Pancreas (tissue), 10 donors: Measurements from ENCODE around the gene ARL8A. TPM values are rescaled to one million over a fixed set of nuclear protein-coding genes. Genes with fewer than 3 reads are reported as not detected.
A peak's percentile ranks its signal among the peaks of the same experiment; 100 is the strongest.
"Not testable (repeated sequence)": the region's sequence is repeated elsewhere in the genome, so short reads cannot be mapped to it uniquely, and the experiment has no call there.

Experiments used
- ATAC-seq, 4 donors: fragments of 200-7000 bp; cut with Tn5 transposase; one replicate each; pipeline versions ENCODE4 v1.8.0 to v1.9.1; 2020; ENCODE audit warnings: mild to moderate bottlenecking in 4 of 4, moderate library complexity in 4 of 4
- DNase-seq, 6 donors: peaks; one replicate each; pipeline ENCODE4 v3.0.0-alpha.2; 2020
- FAIRE-seq: peaks from 2 replicates; lab custom pipeline; 2012; peaks lifted over from hg19 to GRCh38; lab: Jason Lieb, UNC
- H3K27ac ChIP-seq, 4 donors: fragments of 200-600 bp; sonication (generic); 1 replicate in 3 of 4; 2 replicates in 1 of 4; pipeline versions ENCODE4 v1.5.0 to v1.8.0; 2020
- H3K27me3 ChIP-seq, 4 donors: fragments of 200-600 bp; one replicate each; pipeline ENCODE4 v1.8.0; 2021
- H3K36me3 ChIP-seq, 3 donors: fragments of 200-600 bp; sonication (generic) in 1 of 3; one replicate each; pipeline versions ENCODE4 v1.5.0 to v1.8.0; 2020 to 2021
- H3K4me1 ChIP-seq, 3 donors: fragments of 200-600 bp; one replicate each; pipeline ENCODE4 v1.8.0; 2021
- H3K4me3 ChIP-seq, 4 donors: fragments of 200-600 bp; sonication (generic) in 2 of 4; one replicate each; pipeline versions ENCODE4 v1.5.0 to v1.8.0; 2020 to 2021
- H3K9me3 ChIP-seq, 4 donors: fragments of 200-600 bp; one replicate each; pipeline ENCODE4 v1.8.0; 2021
- WGBS, 2 donors: extraction: QIAGEN DNeasy Blood & Tissue Kit; methylation state at CpG; one replicate each; pipeline ENCODE4 v1.1.7; 2013; 5-methylcytosine and 5-hydroxymethylcytosine counted together
- intact Hi-C, 3 donors: fragments of 100-400 bp; cut with DNase I; formaldehyde crosslinking; loops; one replicate each; pipeline versions ENCODE4 v1.11.1 to v1.14.2; 2022
- polyA plus RNA-seq, 2 donors: library from polyadenylated mRNA; stranded (reverse); fragments of 200-250 nt; gene quantifications; one replicate each; pipeline ENCODE4 v1.2.3, GENCODE V29; 2013
- total RNA-seq, 6 donors: library from RNA; stranded (reverse); fragmentation: NEBNext Ultra II Directional in 4 of 6; extraction: Animal tissue kit (Norgen Biotek cat#: 25700) in 4 of 6; gene quantifications; one replicate each; pipeline versions ENCODE4 v1.2.1 to v1.2.4, GENCODE V29; 2021 to 2023
- TF ChIP-seq, protein P1 (sequence below), 4 donors: fragments of 200-600 bp; sonication (generic) in 3 of 4; IDR thresholded peaks; one replicate each; pipeline versions ENCODE4 v1.5.0 to v1.8.0; 2021; ENCODE audit warnings: antibody characterized with exemption in 4 of 4
- donor health status: healthy with polysubstance abuse.
- donor health status: DM: no; HTN: no; CAD: no; lungs with moderate emphysema.
- donor health status: DM: no; HTN: no; CAD: no.
- donor health status: control.
- donor health status: control.
- donor health status: Bipolar disorder and iron deficiency.
- donor health status: DM: yes; HTN: yes; CAD: no.
- donor health status: DM: no; HTN: no; CAD: no.
- donor health status: DM: no; HTN: no; CAD: no.
- donor health status: DM: yes; HTN: yes; CAD: no.

The ARL8A gene
- total and polyA plus RNA-seq, 8 donors = 14.8 to 30.4 (median 22.1) TPM

DNA sequence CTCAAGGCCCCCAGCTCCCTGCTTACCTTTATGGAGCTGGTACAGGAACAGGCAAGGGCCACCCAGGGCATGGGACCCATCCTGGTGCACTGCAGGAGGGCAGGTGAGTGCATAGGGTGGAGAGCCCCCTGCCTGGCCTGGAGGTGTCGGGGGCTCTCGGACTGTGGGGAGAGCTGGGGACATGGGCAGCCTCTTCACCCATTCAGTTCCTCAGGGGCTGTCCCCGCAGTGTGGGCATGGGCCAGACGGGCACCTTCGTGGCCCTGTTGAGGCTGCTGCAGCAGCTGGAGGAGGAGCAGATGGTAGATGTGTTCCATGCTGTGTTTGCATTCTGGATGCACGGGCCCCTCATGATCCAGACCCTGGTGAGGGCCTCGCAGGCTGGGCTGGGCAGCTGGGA is 41.8 kb upstream of the ARL8A start:
- ATAC-seq = no peak
- H3K27ac ChIP-seq = no peak overlapping the region
- H3K9me3 ChIP-seq = no peaks in the 10 kb centered on the region
- no peaks in the 10 kb centered on the region for H3K27me3 ChIP-seq
- TF ChIP-seq, protein P1, sequence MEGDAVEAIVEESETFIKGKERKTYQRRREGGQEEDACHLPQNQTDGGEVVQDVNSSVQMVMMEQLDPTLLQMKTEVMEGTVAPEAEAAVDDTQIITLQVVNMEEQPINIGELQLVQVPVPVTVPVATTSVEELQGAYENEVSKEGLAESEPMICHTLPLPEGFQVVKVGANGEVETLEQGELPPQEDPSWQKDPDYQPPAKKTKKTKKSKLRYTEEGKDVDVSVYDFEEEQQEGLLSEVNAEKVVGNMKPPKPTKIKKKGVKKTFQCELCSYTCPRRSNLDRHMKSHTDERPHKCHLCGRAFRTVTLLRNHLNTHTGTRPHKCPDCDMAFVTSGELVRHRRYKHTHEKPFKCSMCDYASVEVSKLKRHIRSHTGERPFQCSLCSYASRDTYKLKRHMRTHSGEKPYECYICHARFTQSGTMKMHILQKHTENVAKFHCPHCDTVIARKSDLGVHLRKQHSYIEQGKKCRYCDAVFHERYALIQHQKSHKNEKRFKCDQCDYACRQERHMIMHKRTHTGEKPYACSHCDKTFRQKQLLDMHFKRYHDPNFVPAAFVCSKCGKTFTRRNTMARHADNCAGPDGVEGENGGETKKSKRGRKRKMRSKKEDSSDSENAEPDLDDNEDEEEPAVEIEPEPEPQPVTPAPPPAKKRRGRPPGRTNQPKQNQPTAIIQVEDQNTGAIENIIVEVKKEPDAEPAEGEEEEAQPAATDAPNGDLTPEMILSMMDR (IDR thresholded peaks at IDR 0.05) = no peak
- no peak overlapping the region for H3K4me3 ChIP-seq
- no peak for FAIRE-seq
- DNase-seq = peak in 1 of 6 donors; percentile 51
- 68 to 71% methylated on average over 7 of the region's 7 CpGs for WGBS, 2 donors
- H3K4me1 ChIP-seq = no peaks in the 10 kb centered on the region
- no peaks in the 10 kb centered on the region for H3K36me3 ChIP-seq
- intact Hi-C loops = loop anchor here in 2 of 3 donors (5.0 to 10.0 kb wide), 4 partner anchors 126 to 538 kb away; no protein-coding TSS in a partner anchor

DNA sequence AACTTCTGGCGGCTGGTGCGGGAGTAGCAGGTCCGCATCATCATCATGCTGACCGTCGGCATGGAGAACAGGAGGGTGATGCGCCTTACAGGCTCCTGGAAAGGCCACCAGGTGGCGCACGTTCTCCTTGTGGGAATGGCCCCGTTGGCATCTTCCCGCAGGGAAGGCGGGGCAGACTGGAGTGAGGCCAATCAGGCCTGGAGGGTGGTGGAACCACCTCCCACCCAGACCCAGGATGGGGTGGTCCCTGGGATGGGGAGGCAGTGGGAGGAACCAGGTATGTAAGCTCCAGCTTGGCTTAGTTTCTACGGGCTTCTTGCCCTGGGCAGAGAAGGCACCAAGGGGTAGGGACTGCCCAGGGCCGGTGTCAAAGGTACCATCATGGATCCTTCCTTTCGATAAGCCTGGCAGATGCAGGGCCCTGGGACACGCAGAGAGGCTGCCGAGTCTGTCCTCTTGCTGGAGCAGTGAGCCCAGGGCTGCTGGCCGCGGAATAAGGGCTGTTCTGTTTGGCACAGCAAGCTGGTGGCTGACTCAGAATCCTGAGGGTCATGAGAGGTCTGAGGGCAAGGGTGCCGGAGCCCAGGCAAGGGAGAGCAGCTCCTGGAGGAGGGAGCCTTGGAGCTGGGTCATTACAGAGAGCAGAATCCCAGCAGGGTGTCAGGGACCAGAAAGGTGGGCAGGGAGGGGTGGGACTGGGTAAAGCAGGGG is 40.4 kb upstream of the ARL8A start:
- H3K9me3 ChIP-seq = no peaks in the 10 kb centered on the region
- ATAC-seq (peak; percentile 76 to 88 (median 84)), FAIRE-seq (no peak), DNase-seq (peak; percentile 57 to 93 (median 82))
- no peak overlapping the region for H3K4me3 ChIP-seq
- 12 to 15% methylated on average over 17 to 19 of the region's 19 CpGs for WGBS, 2 donors
- no peaks in the 10 kb centered on the region for H3K36me3 ChIP-seq
- H3K4me1 ChIP-seq = no peaks in the 10 kb centered on the region
- TF ChIP-seq, protein P1 (IDR thresholded peaks at IDR 0.05) = peak; percentile 75 to 90 (median 85)
- intact Hi-C loops = loop anchor here in 2 of 3 donors (5.0 to 10.0 kb wide), 4 partner anchors 127 to 540 kb away; no protein-coding TSS in a partner anchor
- H3K27ac ChIP-seq = no peak overlapping the region
- H3K27me3 ChIP-seq = no peaks in the 10 kb centered on the region

DNA sequence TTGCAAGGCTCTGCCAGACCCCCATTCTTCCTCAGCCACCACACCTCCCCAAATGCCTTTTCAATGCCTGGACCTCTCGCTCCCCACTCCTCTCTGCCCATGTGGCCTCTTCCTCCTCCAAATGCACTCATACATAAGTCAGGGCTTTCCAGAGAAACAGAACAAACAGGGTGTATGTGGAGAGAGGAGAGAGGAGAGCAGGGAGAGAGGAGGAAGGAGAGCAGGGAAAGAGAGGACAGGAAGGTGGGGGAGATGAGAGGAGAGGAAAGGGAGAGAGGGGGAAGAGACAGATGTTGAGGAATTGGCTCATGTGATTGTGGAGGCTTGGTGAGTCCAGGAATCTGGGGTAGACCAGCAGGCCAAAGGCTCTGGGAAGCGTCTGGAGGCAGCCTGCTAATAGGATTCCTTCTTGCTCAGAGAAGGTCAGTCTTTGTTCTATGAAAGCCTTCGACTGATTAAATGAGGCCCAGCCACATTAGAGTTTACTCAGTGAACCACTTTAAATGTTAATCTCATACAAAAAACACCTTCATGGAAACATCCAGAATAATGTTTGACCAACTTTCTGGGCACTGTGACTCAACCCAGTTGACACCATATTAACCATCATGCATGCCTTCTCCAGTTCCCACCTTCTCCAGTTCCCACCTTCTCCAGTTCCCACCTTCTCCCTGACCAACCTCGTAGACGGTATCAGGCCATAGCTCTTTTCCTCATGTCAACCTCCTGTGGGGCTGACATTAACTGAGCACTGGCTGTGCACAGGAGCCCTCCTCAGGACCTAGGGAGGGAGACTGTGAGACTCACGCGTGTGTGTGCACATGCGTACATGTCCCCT is 37.7 kb upstream of the ARL8A start:
- Histone ChIP-seq H3K36me3 (no peaks in the 10 kb centered on the region), H3K4me1 (no peaks in the 10 kb centered on the region), H3K4me3 (no peak overlapping the region), H3K27ac (no peak overlapping the region), H3K27me3 (no peaks in the 10 kb centered on the region), H3K9me3 (no peaks in the 10 kb centered on the region)
- intact Hi-C loops = loop anchor here in 1 of 3 donors (10.0 kb wide), 1 partner anchor 543 kb away; no protein-coding TSS in a partner anchor
- WGBS, 2 donors = 78 to 90% methylated on average over 8 of the region's 8 CpGs
- DNase-seq (no peak), FAIRE-seq (no peak), ATAC-seq (no peak)
- TF ChIP-seq, protein P1 (IDR thresholded peaks at IDR 0.05) = no peak

DNA sequence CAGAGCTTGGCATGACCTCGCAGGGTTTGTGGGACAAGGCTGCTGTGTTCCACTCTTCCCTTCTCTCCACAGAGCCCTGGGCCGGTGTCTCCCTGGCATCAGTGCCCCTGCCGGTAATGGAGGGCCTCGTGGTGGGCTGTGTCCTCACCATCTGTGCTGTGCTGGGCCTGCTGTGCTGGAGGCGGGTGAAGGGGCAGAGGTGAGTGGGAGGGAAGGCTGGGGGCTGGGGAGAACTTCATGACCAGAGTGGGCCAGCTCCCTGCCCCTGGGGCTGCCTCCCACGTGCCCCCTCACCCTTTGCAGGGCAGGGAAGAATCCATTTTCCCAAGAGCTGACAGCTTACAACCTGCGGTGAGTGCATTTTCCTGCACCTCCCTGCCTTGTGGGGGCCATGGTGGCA is 37.0 kb upstream of the ARL8A start:
- no peak for FAIRE-seq
- H3K9me3 ChIP-seq = no peaks in the 10 kb centered on the region
- TF ChIP-seq, protein P1 (IDR thresholded peaks at IDR 0.05) = no peak
- ATAC-seq = no peak
- H3K36me3 ChIP-seq = no peaks in the 10 kb centered on the region
- no peak overlapping the region for H3K4me3 ChIP-seq
- H3K27ac ChIP-seq = no peak overlapping the region
- DNase-seq = peak in 1 of 6 donors; percentile 30
- H3K27me3 ChIP-seq = no peaks in the 10 kb centered on the region
- intact Hi-C loops = loop anchor here in 1 of 3 donors (10.0 kb wide), 1 partner anchor 543 kb away; no protein-coding TSS in a partner anchor
- 74 to 78% methylated on average over 7 of the region's 7 CpGs for whole genome bisulfite sequencing, 2 donors
- H3K4me1 ChIP-seq = no peaks in the 10 kb centered on the region

DNA sequence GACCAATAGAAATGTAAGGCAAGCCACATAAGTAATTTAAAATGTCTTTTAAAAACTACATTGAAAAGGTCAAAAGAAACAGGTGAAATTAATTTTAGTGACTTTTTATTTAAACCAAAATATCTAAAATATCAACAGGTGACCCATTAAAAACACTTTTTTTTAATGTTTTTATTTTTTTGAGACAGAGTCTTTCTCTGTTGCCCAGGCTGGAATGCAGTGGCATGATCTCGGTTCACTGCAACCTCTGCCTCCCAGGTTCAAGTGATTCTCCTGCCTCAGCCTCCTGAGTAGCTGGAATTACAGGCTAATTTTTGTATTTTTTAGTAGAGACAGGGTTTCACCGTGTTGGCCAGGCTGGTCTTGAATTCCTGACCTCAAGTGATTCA is 36.2 kb upstream of the ARL8A start:
- intact Hi-C loops = loop anchor here in 1 of 3 donors (10.0 kb wide), 1 partner anchor 544 kb away; no protein-coding TSS in a partner anchor
- not testable (repeated sequence) for H3K27me3 ChIP-seq, H3K9me3 ChIP-seq, H3K27ac ChIP-seq, H3K4me1 ChIP-seq, FAIRE-seq, H3K4me3 ChIP-seq, H3K36me3 ChIP-seq, ATAC-seq, DNase-seq
- WGBS, 2 donors = 44 to 49% methylated on average over 2 of the region's 2 CpGs
